GM15510 (cell line): Measurements from ENCODE around the gene MAD1L1.

Experiments used
- POLR2A ChIP-seq: IDR thresholded peaks from 3 replicates; pipeline ENCODE4 v1.6.1; 2011; ENCODE audit warnings: borderline replicate concordance; ENCODE audit not compliant: insufficient read length; ENCODE audit errors: extremely low read depth

Gene MAD1L1

DNA sequence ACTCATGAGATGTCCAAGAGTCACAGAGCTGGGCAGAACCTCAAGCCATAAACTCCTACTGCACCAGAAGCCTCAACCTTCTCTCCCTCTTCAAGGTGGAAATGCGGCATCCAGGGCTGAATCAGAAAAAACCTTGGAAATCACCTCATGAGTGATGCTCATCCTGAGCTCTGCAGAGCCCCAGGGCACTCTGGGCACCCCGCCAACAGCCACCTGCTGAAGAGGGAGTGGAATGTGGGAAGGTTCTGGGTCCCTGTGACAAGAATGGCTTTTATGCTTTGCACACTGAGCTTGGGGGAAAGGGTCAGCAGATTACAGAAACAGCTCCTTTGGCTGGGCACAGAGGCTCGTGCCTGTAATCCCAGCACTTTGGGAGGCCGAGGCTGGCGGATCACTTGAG, 28.1 kb upstream of the MAD1L1 start:
- no peak for TF ChIP-seq POLR2A

DNA sequence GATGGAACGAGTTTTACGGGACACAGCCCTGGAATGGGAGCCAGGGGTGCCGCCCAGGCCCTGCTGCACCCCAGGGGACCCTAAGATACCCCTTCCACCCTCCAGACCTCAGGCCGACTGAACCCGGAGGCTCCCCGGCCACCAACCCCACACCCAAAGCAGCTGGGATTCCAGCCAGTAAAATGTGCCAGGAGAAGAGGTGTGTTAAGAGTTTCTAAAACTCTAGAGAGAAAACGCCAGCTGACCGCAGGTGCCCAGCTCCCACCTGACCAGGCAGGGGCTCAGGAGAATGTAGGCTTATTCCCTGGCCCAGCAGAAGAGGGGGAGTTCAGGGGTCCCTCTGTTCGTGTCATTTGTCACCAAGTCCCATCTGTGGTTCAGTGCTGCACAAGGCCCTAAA, 26.7 kb upstream of the MAD1L1 start:
- TF ChIP-seq POLR2A, result no peak

DNA sequence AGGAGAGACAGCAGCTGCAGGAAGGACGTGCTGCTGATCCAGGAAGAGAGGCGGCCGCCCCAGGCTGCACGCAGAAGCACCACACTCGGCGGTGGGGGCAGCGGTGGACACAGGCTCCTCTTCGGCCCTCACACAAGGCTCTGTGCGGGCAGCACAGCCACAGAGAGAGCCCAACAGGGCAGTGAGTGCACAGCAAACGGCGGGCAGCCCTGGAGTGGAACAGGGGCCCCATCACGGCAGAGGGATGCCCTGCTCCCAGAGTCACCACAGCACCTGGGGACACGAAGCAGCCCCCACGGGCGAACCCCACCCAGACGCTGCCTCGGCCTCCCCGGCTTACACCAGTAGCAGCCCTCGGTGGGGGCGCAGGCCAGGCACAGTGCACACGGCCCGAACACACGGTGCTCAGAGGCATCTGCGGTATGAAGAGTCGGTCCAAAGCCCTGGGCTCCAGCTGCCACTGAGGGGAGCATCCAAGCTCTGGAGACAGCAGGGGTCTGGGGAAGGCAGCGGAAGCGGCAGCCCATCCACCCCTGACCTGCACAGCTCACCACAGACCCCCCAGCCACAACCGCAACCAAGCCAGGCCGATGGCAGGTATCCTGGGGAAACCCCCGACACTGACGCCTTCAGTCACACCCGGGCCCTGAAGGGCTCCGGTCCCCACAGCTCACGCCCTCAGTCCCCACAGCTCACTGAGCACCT, 26.1 kb upstream of the MAD1L1 start:
- no peak for TF ChIP-seq POLR2A

DNA sequence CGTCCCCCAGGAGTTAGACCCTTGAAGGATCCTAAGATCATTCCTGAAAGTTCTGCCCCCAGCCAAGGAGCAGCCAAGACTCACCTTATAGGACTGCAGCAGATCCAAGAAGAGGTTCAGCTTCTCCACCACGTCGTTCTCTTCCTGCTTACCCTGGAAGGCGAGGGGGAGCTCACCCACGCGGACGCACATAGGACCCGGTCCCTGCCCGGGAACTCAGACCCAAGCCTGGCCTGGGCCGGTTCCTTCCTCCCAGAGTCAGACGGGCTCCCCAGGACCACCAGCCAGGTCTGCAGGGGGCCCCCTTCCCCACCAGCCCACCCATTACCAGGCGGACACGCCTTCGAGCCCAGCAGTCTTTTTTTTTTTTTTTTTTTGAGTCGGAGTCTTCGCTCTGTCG, 24.9 kb upstream of the MAD1L1 start:
- no peak for TF ChIP-seq POLR2A

DNA sequence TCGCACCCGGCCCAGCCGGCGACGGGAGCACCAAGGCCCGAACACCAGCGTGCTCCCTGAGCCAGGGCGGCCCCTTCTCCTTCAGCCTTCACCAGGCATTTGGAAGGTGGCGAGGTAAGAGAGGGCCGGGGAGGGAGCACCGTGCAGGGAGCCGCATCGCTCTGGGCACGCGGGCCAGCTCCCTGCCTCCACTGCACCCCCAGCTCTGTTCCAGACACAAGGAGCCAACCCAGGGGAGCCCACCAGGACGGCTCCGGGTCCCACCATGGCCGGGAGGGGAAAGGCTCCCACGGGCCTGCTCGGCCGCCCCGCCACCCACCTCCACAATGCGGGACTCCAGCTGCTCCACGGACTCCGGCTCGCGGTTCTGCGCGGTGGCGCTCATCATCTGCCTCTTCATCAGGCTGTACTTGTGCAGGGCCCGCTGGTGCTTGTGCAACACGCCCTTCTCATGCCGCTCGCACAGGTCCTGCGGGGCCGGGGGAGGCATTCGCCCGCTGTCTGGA, 24.4 kb upstream of the MAD1L1 start:
- no peak for TF ChIP-seq POLR2A

DNA sequence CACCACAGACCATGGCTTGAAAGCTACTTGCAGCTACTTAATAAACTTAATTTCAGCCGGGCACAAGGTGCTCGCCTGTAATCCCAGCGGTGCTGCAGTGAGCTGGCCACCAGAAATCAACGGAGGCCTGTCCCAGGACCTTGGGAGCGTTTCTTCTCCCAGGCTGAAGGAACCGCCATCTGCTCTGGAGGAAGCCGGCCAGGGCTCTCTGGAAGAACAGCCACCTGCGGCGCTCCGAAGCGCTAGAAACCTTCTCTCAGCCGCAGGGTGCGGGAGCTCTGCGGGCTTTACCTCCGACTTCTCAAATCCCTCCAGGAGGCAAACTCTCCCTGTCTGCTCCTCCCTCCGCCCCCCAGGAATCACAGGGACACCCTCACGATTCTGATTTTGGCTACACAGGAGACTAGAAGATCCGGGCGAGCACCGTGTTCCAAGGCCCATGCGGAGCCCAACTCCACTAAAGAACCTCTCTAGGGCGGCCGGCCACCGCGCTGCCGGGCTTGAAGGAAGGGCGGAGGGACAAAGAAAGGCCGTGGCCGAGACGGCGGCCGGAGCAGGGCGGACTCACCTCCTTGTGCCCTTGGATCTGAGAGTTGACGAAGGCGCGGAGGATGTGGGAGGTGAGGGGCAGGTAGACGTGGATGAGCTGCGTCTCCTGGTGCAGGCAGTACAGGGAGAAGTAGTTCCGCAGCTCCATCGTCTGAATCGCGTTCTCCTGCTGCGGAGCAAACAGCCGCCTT, 23.7 kb upstream of the MAD1L1 start:
- TF ChIP-seq POLR2A, result no peak

DNA sequence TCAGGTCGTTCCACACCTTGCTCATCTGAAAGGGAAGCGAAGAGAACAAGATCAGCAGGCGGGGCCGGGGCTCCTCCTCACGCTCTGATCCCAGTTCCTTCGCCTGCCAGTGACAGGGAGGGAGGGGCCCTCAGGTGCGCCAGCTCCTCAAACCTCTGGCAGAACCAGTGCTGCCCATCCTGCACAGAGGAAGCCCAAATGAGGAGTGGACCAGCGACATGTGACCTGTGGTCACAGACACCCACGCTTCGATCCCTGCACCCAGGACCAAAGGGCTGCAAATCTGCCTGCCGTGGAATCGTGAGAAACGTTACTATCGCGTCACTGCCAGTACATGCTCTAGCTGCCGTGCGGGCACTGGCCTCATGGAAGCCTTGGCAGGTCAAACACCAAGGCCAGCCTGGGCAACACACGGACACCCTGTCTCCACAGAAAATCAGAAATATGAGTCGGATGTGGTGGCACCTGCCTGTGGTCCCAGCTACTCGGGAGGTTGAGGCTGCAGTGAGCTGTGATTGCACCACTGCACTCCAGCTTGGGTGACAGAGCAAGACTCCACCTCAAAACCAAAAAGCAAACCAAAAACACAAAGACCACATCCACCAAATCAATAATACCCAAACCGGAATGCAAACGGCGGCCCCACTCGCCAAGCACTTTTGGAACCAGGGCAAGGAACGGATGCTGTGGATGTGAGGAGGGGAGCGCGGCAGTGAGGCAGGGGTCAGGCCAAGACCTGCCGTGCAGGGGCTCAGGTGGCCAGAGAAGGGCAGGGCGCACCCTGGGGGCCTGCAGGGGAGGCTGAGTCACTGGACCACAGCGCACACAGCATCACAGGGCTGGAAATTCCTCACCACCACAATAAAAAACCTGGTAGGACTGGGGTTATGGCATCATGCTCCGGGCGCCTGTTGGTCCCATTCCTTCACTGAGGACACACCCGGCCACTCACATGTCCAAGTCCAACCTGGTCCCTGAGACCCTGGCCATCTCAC, 22.7 kb upstream of the MAD1L1 start:
- no peak for TF ChIP-seq POLR2A

DNA sequence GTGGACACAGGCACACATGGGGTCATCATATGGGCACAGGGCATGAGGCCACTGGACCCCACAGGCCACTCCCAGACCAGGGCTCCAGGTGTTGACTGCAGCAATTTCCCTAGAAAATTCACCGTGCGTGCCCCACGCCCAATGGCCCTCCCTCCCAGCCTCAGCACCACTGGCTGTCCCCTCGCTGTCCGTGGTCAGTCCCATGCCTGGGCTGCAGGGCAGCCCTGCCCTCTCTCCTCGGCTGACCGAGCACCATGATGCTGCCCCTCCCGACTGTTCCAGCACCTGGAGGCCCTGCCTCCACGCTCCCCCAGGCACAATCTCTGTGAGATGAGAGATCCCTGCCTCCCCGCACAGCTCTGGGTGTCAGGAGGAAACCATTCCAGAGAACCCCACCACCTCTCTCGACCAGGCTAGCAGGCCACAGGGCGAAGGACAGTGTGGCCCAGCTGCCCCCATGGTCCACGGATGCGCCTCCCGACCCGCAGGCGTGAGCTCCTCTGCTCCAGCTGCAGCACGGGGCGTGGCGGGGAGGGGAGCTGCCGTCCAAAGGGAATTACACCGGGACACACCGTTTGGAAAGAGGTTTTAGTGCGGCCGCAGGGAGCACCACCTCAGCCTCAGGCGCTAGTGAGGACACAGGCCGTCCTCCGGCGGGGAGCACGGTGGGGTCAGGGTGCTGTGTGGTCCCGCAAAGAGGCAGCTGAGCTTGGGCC, 21.8 kb upstream of the MAD1L1 start:
- TF ChIP-seq POLR2A, result no peak

DNA sequence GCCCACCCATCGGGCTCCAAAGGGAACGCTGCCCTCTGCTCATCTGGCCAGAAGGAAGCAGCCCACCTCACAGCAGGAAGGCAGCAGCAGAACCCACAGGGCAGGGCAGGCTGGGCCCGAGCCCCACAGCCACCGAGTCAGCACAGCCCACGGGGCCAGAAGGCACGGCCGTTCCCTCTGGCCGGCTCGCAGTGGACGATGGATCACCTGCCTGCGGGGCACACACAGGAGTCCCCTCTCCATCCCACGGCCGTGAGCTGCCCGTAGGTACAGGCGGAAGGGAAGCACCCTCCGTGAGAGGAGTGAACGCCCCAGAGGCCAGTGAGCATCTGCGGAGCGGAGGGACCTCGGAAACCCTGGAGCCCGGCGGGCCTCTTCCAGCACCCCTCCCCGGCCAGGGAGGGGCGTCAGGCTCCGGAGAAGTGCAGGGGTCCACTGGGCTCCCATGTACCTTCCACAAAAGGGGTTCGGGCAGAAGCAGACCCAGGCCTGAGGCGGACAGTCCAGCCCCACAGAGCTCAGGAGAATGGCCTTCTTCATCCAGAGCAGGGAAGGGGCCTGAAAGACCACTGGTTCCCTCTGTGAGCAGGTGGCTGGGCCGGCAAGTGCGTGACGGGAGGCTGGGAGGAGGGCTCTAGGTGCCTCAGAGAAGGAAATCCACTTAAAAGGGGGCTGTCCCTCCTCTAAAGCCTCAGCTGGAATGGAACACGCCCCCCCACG, 20.9 kb upstream of the MAD1L1 start:
- TF ChIP-seq POLR2A, result no peak

DNA sequence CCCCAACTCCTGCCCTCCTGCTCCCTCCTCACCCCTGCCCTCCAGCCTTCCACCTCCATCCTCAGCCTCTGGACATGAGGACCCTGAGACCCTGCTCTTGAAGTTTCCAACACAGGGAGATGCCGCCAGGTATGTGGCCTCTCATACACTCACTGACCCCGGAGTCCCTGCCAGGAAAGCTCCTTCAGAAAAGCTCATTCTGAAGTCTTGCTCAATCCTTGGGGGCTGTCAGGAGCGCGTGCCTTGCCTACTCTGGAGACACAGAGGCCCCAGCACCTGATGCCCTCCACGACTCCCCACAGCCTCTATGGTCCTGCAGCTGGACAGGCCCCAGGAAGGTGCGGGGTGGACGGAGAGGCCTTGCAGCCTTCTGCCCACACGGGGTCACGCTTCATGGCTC, 20.3 kb upstream of the MAD1L1 start:
- no peak for TF ChIP-seq POLR2A

DNA sequence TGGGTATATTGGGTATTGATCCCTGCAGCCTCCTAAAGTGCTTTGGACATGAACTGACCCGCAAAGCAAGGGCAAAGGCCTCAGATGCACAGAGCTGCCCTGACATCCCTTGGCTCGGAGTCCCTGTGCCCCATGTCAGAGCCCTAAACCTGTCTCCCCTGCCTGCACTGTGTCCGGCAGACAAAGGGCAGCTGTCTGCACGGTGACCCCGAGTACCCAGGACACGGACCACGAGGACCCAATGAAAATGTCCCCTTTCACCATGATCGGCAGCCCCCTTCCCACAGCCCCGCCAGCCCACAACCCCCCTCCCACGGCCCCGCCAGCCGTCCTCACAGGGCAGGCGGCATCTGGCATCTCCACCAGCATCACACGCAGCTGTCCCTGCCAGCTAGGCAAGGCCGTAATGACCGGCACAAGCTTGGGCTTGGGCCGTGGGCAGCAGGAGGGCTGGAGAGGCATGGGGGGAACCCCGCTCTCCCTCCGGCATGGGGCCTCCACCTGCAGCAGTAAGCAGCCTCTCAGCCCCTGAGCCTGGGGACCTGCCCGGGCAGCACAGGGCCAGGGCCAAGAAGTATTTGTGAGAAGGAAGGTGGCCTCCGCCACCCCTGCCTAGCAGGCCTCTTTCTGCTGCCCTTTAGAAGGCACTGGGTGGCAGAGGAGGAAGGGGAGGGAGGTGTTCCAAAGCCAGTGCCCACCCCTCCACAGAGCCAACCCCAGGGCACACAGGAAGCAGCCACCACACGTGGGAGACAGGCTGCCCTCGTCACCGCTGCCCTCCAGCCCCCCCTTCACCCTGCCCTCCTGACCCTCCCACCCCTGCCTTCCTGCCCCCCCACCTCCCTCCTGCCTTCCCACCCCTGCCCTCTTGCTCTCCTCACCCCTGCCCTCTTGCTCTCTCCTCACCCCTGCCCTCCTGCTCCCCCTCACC, 19.4 kb upstream of the MAD1L1 start:
- no peak for TF ChIP-seq POLR2A

DNA sequence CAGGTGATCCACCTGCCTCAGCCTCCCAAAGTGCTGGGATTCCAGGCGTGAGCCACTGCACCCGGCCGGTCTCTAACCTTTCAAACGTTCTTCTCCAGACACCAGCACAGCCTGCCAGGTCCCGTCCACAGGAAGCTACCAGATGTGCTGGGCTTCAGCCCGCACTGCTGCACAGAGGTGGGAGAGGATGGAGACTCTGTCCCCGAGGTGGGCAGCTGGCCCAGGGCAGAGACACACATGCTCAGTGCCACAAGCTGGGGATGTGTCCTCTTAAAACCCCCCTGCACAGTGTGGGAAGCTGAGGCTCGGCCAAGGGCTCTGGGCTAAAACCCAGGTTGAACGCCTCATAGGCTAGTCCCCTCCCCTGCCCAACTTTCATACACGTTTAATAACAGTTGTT, 18.6 kb upstream of the MAD1L1 start:
- no peak for TF ChIP-seq POLR2A
